Measurements from ENCODE around the gene GTF2H4. TPM values are rescaled to one million over a fixed set of nuclear protein-coding genes. Genes with fewer than 3 reads are reported as not detected.

Gene GTF2H4
- total and polyA plus RNA-seq, 2 donors (not counting 1 experiment from before 2014, with no cell fraction given), result 12.2 to 15.3 TPM

DNA sequence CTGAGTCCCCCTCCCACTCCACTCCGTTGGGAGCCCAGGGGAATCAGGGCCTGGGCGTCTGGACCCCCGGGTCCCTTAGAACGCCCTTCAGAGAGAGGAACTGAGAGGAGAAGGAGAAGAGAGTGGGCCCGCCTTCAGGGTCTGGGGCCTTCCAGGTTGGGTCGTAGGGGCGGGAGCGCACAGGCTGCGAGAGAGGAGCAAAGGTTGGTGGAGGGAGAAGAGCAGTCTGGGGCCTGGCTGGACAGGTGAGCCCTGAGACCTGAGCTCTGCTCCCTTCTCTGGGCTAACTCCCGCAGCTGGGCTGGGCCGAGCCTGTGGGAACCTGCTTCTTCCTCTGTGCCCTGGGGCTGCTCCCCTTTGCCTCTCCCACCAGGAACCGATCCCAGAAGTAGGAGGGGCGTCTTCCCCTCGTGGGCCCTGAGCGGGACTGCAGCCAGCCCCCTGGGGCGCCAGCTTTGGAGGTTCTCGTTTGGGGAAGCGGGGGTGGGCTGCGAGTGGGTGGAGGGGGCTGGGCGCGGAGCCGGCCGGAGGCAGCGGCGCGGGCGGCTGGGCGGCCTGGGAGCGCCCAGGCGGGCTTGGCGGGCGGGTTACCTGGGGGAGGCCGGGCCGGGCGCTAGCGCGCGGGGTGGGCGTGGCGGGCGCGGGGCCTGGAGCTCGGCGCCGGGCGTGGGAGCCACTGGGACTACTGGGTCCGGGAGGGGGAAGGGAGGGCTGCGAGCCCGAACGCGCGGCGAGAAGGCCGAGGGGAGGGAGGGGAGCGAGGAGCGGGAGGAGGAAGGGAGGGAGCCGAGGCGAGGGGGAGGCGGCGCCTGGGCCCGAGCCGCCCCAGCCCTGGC lies 24.1 kb upstream of the GTF2H4 start, which contains the start of gene DDR1:
DDR1 (plus strand) TSS at position 835 of the 836 bp plus-strand sequence. CDS start 4,211 bp downstream, outside the sequence.
- H3K9me3 ChIP-seq (ENCODE audit: control insufficient read depth, insufficient read depth, low read depth, low read length), result no peaks in the 10 kb centered on the region
- TF ChIP-seq, protein P1, sequence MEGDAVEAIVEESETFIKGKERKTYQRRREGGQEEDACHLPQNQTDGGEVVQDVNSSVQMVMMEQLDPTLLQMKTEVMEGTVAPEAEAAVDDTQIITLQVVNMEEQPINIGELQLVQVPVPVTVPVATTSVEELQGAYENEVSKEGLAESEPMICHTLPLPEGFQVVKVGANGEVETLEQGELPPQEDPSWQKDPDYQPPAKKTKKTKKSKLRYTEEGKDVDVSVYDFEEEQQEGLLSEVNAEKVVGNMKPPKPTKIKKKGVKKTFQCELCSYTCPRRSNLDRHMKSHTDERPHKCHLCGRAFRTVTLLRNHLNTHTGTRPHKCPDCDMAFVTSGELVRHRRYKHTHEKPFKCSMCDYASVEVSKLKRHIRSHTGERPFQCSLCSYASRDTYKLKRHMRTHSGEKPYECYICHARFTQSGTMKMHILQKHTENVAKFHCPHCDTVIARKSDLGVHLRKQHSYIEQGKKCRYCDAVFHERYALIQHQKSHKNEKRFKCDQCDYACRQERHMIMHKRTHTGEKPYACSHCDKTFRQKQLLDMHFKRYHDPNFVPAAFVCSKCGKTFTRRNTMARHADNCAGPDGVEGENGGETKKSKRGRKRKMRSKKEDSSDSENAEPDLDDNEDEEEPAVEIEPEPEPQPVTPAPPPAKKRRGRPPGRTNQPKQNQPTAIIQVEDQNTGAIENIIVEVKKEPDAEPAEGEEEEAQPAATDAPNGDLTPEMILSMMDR (conservative IDR thresholded peaks at IDR 0.05 in 1 of 2, IDR thresholded peaks at IDR 0.05 in 1 of 2; ENCODE audit: low read depth in 1 of 2, low read length in 2 of 2), result no peak
- no peak for TF ChIP-seq EZH2 (IDR thresholded peaks at IDR 0.05; ENCODE audit: low read length, missing control alignments)
- peak within 1 kb of the TSS; percentile 44 to 81 (median 60) for H3K4me3 ChIP-seq (replicated peaks in 1 of 4; ENCODE audit: control extremely low read depth in 1 of 4, insufficient read depth in 1 of 4, low read depth in 3 of 4, low read length in 4 of 4)
- H3K4me2 ChIP-seq (ENCODE audit: extremely low read depth, insufficient read depth, low read length), result peak within 1 kb of the TSS; percentile 83
- H3K27me3 ChIP-seq (ENCODE audit: control insufficient read depth, insufficient read depth, low read length), result no peaks in the 10 kb centered on the region
- no peaks in the 10 kb centered on the region for H4K20me1 ChIP-seq (ENCODE audit: control insufficient read depth, extremely low read depth, insufficient read depth, low read length)
- peak within 1 kb of the TSS; percentile 57 for H3K9ac ChIP-seq (ENCODE audit: insufficient read depth, low read length)
- peak; percentile 60 to 64 for DNase-seq (ENCODE audit: low read depth in 2 of 2)
- peaks cover 23% of the 10 kb centered on the region for H3K4me1 ChIP-seq (ENCODE audit: control insufficient read depth, extremely low read depth, insufficient read depth, low read length)
- no peaks in the 10 kb centered on the region for H3K36me3 ChIP-seq (ENCODE audit: control insufficient read depth, insufficient read depth, low read length)
- H3K27ac ChIP-seq (ENCODE audit: insufficient read depth, low read length), result no peak within 1 kb of the TSS
- no peaks in the 10 kb centered on the region for H3K79me2 ChIP-seq (ENCODE audit: control insufficient read depth, insufficient read depth, low read length)
- H2AFZ ChIP-seq (ENCODE audit: low read length), result peak within 1 kb of the TSS; percentile 19

DNA sequence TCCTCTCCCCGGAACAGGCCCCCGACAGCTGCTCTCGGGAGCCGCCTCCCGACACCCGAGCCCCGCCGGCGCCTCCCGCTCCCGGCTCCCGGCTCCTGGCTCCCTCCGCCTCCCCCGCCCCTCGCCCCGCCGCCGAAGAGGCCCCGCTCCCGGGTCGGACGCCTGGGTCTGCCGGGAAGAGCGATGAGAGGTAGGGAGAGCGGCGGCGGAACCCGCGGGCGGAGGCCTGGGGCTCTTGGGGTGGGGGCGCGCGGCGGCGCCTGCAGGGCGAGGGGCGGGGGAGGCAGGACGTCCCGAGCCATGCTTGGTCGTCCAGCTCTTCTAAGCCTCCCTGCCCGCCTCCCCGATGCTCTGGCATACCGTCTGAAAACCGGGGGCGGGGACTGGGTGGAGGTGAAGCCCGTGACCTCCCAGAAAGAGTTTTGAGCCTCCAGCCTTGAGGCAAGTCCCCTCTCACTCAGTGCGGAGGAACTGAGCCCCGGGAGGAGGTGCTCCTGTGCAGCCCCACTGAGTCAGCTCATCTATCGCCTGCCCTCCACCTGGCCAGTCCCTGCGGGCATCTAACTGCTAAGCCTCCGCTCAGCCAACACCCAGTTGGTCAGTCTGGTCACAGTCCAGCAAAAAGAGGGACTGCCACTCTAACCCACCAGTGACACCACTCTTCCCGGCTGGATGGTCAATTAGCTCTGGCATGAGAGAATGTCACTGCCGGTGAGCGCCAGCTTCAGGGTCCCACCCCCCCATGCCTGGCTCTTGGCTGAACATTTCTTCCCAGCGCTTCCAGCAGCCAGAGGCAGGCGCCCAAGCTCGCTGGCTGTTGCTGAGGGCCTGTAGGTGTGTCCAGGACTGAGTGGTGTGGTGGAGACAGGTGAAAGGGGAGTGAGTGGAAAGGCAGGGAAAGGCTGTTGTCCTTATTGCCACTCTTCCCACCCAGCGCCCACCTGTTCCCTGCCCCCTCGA lies 23.2 kb upstream of the GTF2H4 start:
- Histone ChIP-seq H3K9ac (ENCODE audit: insufficient read depth, low read length) (peak overlapping the region; percentile 57), H4K20me1 (ENCODE audit: control insufficient read depth, extremely low read depth, insufficient read depth, low read length) (no peaks in the 10 kb centered on the region), H3K4me2 (ENCODE audit: extremely low read depth, insufficient read depth, low read length) (peak overlapping the region; percentile 83), H3K36me3 (ENCODE audit: control insufficient read depth, insufficient read depth, low read length) (no peaks in the 10 kb centered on the region), H3K9me3 (ENCODE audit: control insufficient read depth, insufficient read depth, low read depth, low read length) (no peaks in the 10 kb centered on the region), H3K79me2 (ENCODE audit: control insufficient read depth, insufficient read depth, low read length) (no peaks in the 10 kb centered on the region), H3K27ac (ENCODE audit: insufficient read depth, low read length) (no peak overlapping the region), H3K27me3 (ENCODE audit: control insufficient read depth, insufficient read depth, low read length) (no peaks in the 10 kb centered on the region), H2AFZ (ENCODE audit: low read length) (peak overlapping the region; percentile 19), H3K4me3 (replicated peaks in 1 of 4; ENCODE audit: control extremely low read depth in 1 of 4, insufficient read depth in 1 of 4, low read depth in 3 of 4, low read length in 4 of 4) (peak overlapping the region; percentile 44 to 81 (median 60)), H3K4me1 (ENCODE audit: control insufficient read depth, extremely low read depth, insufficient read depth, low read length) (peaks cover 23% of the 10 kb centered on the region)
- DNase-seq (ENCODE audit: low read depth in 2 of 2), result peak in 1 of 2 donors; percentile 40
- no peak for TF ChIP-seq EZH2 (IDR thresholded peaks at IDR 0.05; ENCODE audit: low read length, missing control alignments)
- TF ChIP-seq, protein P1 (conservative IDR thresholded peaks at IDR 0.05 in 1 of 2, IDR thresholded peaks at IDR 0.05 in 1 of 2; ENCODE audit: low read depth in 1 of 2, low read length in 2 of 2), result no peak

Measured in fibroblast of lung (primary cell).